Mesendoderm (in vitro differentiated cells): ENCODE results near the gene DLG4.

ENCODE experiments used
- DNase-seq: peaks from one replicate; pipeline ENCODE4 v3.0.0; 2013
- H2AK5ac ChIP-seq: 2 replicates; pipeline ENCODE4 v1.6.1; 2013; ENCODE audit warnings: low read length, inconsistent platforms
- H2BK120ac ChIP-seq: 2 replicates; pipeline ENCODE4 v1.6.1; 2013; ENCODE audit warnings: low read depth, mild to moderate bottlenecking, low read length, moderate library complexity, mixed read lengths
- H2BK15ac ChIP-seq: replicated peaks from 2 replicates; pipeline ENCODE4 v1.6.1; 2013; ENCODE audit warnings: low read depth, mild to moderate bottlenecking, moderate library complexity
- H2BK5ac ChIP-seq: 2 replicates; pipeline ENCODE4 v1.6.1; 2013; ENCODE audit warnings: low read length, inconsistent platforms
- H3K18ac ChIP-seq: 2 replicates; pipeline ENCODE4 v1.6.1; 2013; ENCODE audit warnings: mild to moderate bottlenecking, low read length, mixed read lengths
- H3K23ac ChIP-seq: one replicate; pipeline ENCODE4 v1.6.1; 2013; ENCODE audit warnings: low read length
- H3K27ac ChIP-seq: 2 replicates; pipeline ENCODE4 v1.5.1; 2013; ENCODE audit warnings: low read depth, mild to moderate bottlenecking, inconsistent platforms, low read length, moderate library complexity
- H3K27me3 ChIP-seq: 2 replicates; pipeline ENCODE4 v1.6.1; 2013; ENCODE audit warnings: low read length, control low read depth, mild to moderate bottlenecking, inconsistent platforms; ENCODE audit not compliant: insufficient read depth, poor library complexity
- H3K36me3 ChIP-seq: 2 replicates; pipeline ENCODE4 v1.6.1; 2013; ENCODE audit warnings: low read length, inconsistent platforms; ENCODE audit not compliant: control insufficient read depth, insufficient read depth
- H3K4ac ChIP-seq: one replicate; pipeline ENCODE4 v1.6.1; 2013; ENCODE audit warnings: low read depth, mild to moderate bottlenecking, low read length, moderate library complexity
- H3K4me1 ChIP-seq: 2 replicates; pipeline ENCODE4 v1.6.1; 2013; ENCODE audit warnings: low read depth, low read length, inconsistent platforms; ENCODE audit not compliant: control insufficient read depth
- H3K4me2 ChIP-seq: 2 replicates; pipeline ENCODE4 v1.6.1; 2013; ENCODE audit warnings: low read length
- H3K4me3 ChIP-seq: 2 replicates; pipeline ENCODE4 v1.5.1; 2013; ENCODE audit warnings: mild to moderate bottlenecking, low read length
- H3K56ac ChIP-seq: one replicate; pipeline ENCODE4 v1.6.1; 2013; ENCODE audit warnings: low read length
- H3K79me1 ChIP-seq: 2 replicates; pipeline ENCODE4 v1.6.1; 2013; ENCODE audit warnings: low read length, inconsistent platforms
- H3K79me2 ChIP-seq: 2 replicates; pipeline ENCODE4 v1.6.1; 2013; ENCODE audit warnings: mild to moderate bottlenecking, low read length; ENCODE audit not compliant: control insufficient read depth, insufficient read depth
- H3K9ac ChIP-seq: 2 replicates; pipeline ENCODE4 v1.6.1; 2013; ENCODE audit warnings: low read length, inconsistent platforms
- H4K5ac ChIP-seq: one replicate; pipeline ENCODE4 v1.6.1; 2013; ENCODE audit warnings: low read length
- H4K8ac ChIP-seq: one replicate; pipeline ENCODE4 v1.6.1; 2013; ENCODE audit warnings: low read depth, mild to moderate bottlenecking, control low read depth, low read length, moderate library complexity
- WGBS: extraction: QIAGEN DNeasy Blood & Tissue Kit; methylation state at CpG from one replicate; pipeline ENCODE4 v1.1.7; 2013; ENCODE audit warnings: low lambda C conversion rate, missing lambda C conversion rate; ENCODE audit not compliant: insufficient coverage; ENCODE audit errors: extremely low coverage; 5-methylcytosine and 5-hydroxymethylcytosine counted together

The DLG4 gene

GRCh38 chr17:7204828-7205461 is 14.7 kb downstream of the DLG4 start:
- no peak overlapping the region for H2AK5ac ChIP-seq
- H3K27ac ChIP-seq, result peak overlapping the region; percentile 69
- no CpG with 5 or more reads among the region's 34 CpGs for WGBS

GRCh38 chr17:7204336-7204735 is 15.3 kb downstream of the DLG4 start:
- Histone ChIP-seq H3K56ac (no peak overlapping the region), H3K27me3 (no peaks in the 10 kb centered on the region), H3K27ac (no peak overlapping the region), H3K4me2 (no peak overlapping the region), H3K79me1 (peaks cover 12% of the 10 kb centered on the region), H3K18ac (no peak overlapping the region), H3K4ac (no peak overlapping the region), H2BK15ac (no peak overlapping the region), H4K8ac (no peak overlapping the region), H4K5ac (no peak overlapping the region), H2AK5ac (no peak overlapping the region), H3K4me3 (no peak overlapping the region), H2BK5ac (no peak overlapping the region), H3K79me2 (no peaks in the 10 kb centered on the region), H3K9ac (no peak overlapping the region), H3K4me1 (peaks cover 14% of the 10 kb centered on the region), H3K36me3 (peaks cover 3% of the 10 kb centered on the region), H3K23ac (no peak overlapping the region), H2BK120ac (no peak overlapping the region)
- WGBS, result no CpG with 5 or more reads among the region's 15 CpGs
- no peak for DNase-seq

More at GRCh38 chr17:7204828-7205461, 14.7 kb downstream of the DLG4 start:
- H3K79me2 ChIP-seq, result no peaks in the 10 kb centered on the region
- H2BK5ac ChIP-seq, result no peak overlapping the region
- peak; percentile 98 for DNase-seq
- H3K4me1 ChIP-seq, result peaks cover 14% of the 10 kb centered on the region
- peaks cover 3% of the 10 kb centered on the region for H3K36me3 ChIP-seq
- H3K27me3 ChIP-seq, result no peaks in the 10 kb centered on the region
- H3K9ac ChIP-seq, result peak overlapping the region; percentile 65
- H2BK15ac ChIP-seq, result no peak overlapping the region
- H3K56ac ChIP-seq, result peak overlapping the region; percentile 84
- no peak overlapping the region for H3K18ac ChIP-seq
- no peak overlapping the region for H4K8ac ChIP-seq
- no peak overlapping the region for H2BK120ac ChIP-seq
- peaks cover 12% of the 10 kb centered on the region for H3K79me1 ChIP-seq
- H3K4ac ChIP-seq, result no peak overlapping the region
- H3K4me3 ChIP-seq, result peak overlapping the region; percentile 73
- peak overlapping the region; percentile 65 for H3K4me2 ChIP-seq
- no peak overlapping the region for H4K5ac ChIP-seq
- H3K23ac ChIP-seq, result no peak overlapping the region

- no peak overlapping the region for H4K8ac ChIP-seq
- H3K79me2 ChIP-seq, result no peaks in the 10 kb centered on the region
- H3K4me2 ChIP-seq, result no peak overlapping the region
- H3K36me3 ChIP-seq, result peaks cover 3% of the 10 kb centered on the region
- H3K79me1 ChIP-seq, result peaks cover 6% of the 10 kb centered on the region
- H2BK120ac ChIP-seq, result no peak overlapping the region
- H2BK5ac ChIP-seq, result no peak overlapping the region
- no peak overlapping the region for H3K4ac ChIP-seq
- H4K5ac ChIP-seq, result no peak overlapping the region
- no peak overlapping the region for H3K18ac ChIP-seq
- H3K9ac ChIP-seq, result no peak overlapping the region
- no CpG with 5 or more reads among the region's 16 CpGs for WGBS
- peaks cover 5% of the 10 kb centered on the region for H3K4me1 ChIP-seq
- H3K4me3 ChIP-seq, result no peak overlapping the region
- H2AK5ac ChIP-seq, result no peak overlapping the region
- DNase-seq, result no peak
- no peak overlapping the region for H3K23ac ChIP-seq
- H2BK15ac ChIP-seq, result no peak overlapping the region
- H3K27me3 ChIP-seq, result no peaks in the 10 kb centered on the region
- no peak overlapping the region for H3K27ac ChIP-seq
- no peak overlapping the region for H3K56ac ChIP-seq
These were observed 16.2 kb downstream of the DLG4 start for GRCh38 chr17:7203391-7203790.

- no peak overlapping the region for H4K8ac ChIP-seq
- H3K79me2 ChIP-seq, result no peaks in the 10 kb centered on the region
- H2AK5ac ChIP-seq, result no peak overlapping the region
- no peak overlapping the region for H3K4me3 ChIP-seq
- no peaks in the 10 kb centered on the region for H3K27me3 ChIP-seq
- no CpG with 5 or more reads among the region's 22 CpGs for WGBS
- H3K23ac ChIP-seq, result no peak overlapping the region
- H3K56ac ChIP-seq, result no peak overlapping the region
- H3K79me1 ChIP-seq, result no peaks in the 10 kb centered on the region
- H2BK15ac ChIP-seq, result no peak overlapping the region
- no peak overlapping the region for H3K27ac ChIP-seq
- H3K36me3 ChIP-seq, result peaks cover 8% of the 10 kb centered on the region
- no peaks in the 10 kb centered on the region for H3K4me1 ChIP-seq
- H3K18ac ChIP-seq, result no peak overlapping the region
- H2BK5ac ChIP-seq, result no peak overlapping the region
- no peak overlapping the region for H3K9ac ChIP-seq
- H2BK120ac ChIP-seq, result no peak overlapping the region
- H4K5ac ChIP-seq, result no peak overlapping the region
- no peak for DNase-seq
- H3K4ac ChIP-seq, result no peak overlapping the region
- H3K4me2 ChIP-seq, result no peak overlapping the region
These were observed 22.8 kb downstream of the DLG4 start for GRCh38 chr17:7196651-7197401.

GRCh38 chr17:7195971-7196370 is 23.7 kb downstream of the DLG4 start:
- Histone ChIP-seq H3K27me3 (no peaks in the 10 kb centered on the region), H3K79me2 (no peaks in the 10 kb centered on the region), H4K5ac (no peak overlapping the region), H2BK5ac (no peak overlapping the region), H3K4me3 (no peak overlapping the region), H2BK120ac (no peak overlapping the region), H3K4ac (no peak overlapping the region), H3K4me2 (no peak overlapping the region), H3K18ac (no peak overlapping the region), H2BK15ac (no peak overlapping the region), H2AK5ac (no peak overlapping the region), H3K36me3 (peaks cover 8% of the 10 kb centered on the region), H3K23ac (no peak overlapping the region), H4K8ac (no peak overlapping the region), H3K9ac (no peak overlapping the region), H3K56ac (no peak overlapping the region), H3K4me1 (no peaks in the 10 kb centered on the region), H3K27ac (no peak overlapping the region), H3K79me1 (no peaks in the 10 kb centered on the region)
- no peak for DNase-seq
- WGBS, result no CpG with 5 or more reads among the region's 12 CpGs
